GM12878 (cell line): Measurements from ENCODE around the gene RPL34. TPM values are rescaled to one million over a fixed set of nuclear protein-coding genes. Genes with fewer than 3 reads are reported as not detected.

ENCODE experiments used
- ATF2 ChIP-seq: IDR thresholded peaks from 2 replicates; pipeline ENCODE4 v1.6.1; 2012; ENCODE audit warnings: low read length, inconsistent platforms
- BACH1 ChIP-seq: fragments of 450-650 bp; IDR thresholded peaks from 2 replicates; pipeline ENCODE4 v1.6.1; 2017; ENCODE audit warnings: mild to moderate bottlenecking, borderline replicate concordance
- BMI1 ChIP-seq: fragments of 450-650 bp; IDR thresholded peaks from 2 replicates; pipeline ENCODE4 v1.6.1; 2016; ENCODE audit warnings: mild to moderate bottlenecking, moderate library complexity, borderline replicate concordance
- CTCF ChIP-seq, 3 experiments: IDR thresholded peaks in 2 of 3; conservative IDR thresholded peaks in 1 of 3; 2 replicates each; pipeline ENCODE4 v1.5.1; 2011; ENCODE audit warnings: low read depth in 3 of 3, low read length in 3 of 3, mild to moderate bottlenecking in 3 of 3, control low read depth in 2 of 3, moderate library complexity in 2 of 3, inconsistent platforms in 1 of 3, mixed read lengths in 1 of 3; ENCODE audit not compliant: control insufficient read depth in 2 of 3, insufficient read depth in 1 of 3; ENCODE audit errors: extremely low read depth in 1 of 3
- E2F4 ChIP-seq: IDR thresholded peaks from 2 replicates; pipeline ENCODE4 v1.6.1; 2012; ENCODE audit warnings: low read depth, low read length, improper control_type of control experiment
- EZH2 ChIP-seq: IDR thresholded peaks from 2 replicates; pipeline ENCODE4 v1.6.1; 2012; ENCODE audit warnings: low read depth, mild to moderate bottlenecking, control low read depth, inconsistent platforms, low read length, borderline replicate concordance; ENCODE audit not compliant: control insufficient read depth
- GABPA ChIP-seq: IDR thresholded peaks from 2 replicates; pipeline ENCODE4 v1.6.1; 2014; ENCODE audit warnings: antibody characterized with exemption, low read depth, mild to moderate bottlenecking, inconsistent platforms
- IKZF1 ChIP-seq: fragments of 450-650 bp; conservative IDR thresholded peaks from 2 replicates; pipeline ENCODE4 v1.6.1; 2017; ENCODE audit warnings: antibody characterized with exemption, mild to moderate bottlenecking
- MLLT1 ChIP-seq: fragments of 450-650 bp; IDR thresholded peaks from 2 replicates; pipeline ENCODE4 v1.6.1; 2016; ENCODE audit warnings: mild to moderate bottlenecking
- NR2C2 ChIP-seq: IDR thresholded peaks from 2 replicates; pipeline ENCODE4 v1.6.1; 2011; ENCODE audit warnings: borderline replicate concordance, low read depth; ENCODE audit not compliant: control insufficient read depth, insufficient read length
- PRDM15 ChIP-seq: fragments of 450-650 bp; formaldehyde crosslinking; IDR thresholded peaks from 2 replicates; pipeline ENCODE4 v1.4.0; 2020; ENCODE audit warnings: mild to moderate bottlenecking, moderate library complexity
- RELB ChIP-seq: fragments of 450-650 bp; IDR thresholded peaks from 2 replicates; pipeline ENCODE4 v1.6.1; 2017; ENCODE audit warnings: low read depth, mild to moderate bottlenecking, moderate library complexity
- SMARCA5 ChIP-seq: fragments of 450-650 bp; IDR thresholded peaks from 2 replicates; pipeline ENCODE4 v1.6.1; 2017; ENCODE audit warnings: mild to moderate bottlenecking
- ZBED1 ChIP-seq: IDR thresholded peaks from 2 replicates; pipeline ENCODE4 v1.6.1; 2016; ENCODE audit warnings: borderline replicate concordance
- ZNF207 ChIP-seq: fragments of 450-650 bp; IDR thresholded peaks from 2 replicates; pipeline ENCODE4 v1.6.1; 2014; ENCODE audit warnings: antibody characterized with exemption, mild to moderate bottlenecking, borderline replicate concordance
- polyA plus RNA-seq, 11 experiments: library from polyadenylated mRNA; depleted of rRNA in 4 of 11; unstranded in 6 of 11; stranded (reverse) in 5 of 11; fragments of >200 nt; fragmentation: Nextera tagmentation in 4 of 11; fragmentation: Illumina TruSeq in 1 of 11; extraction: Ambion mirVana in 4 of 11; extraction: Trizol in 1 of 11; gene quantifications; 1 replicate in 1 of 11; 2 replicates in 10 of 11; pipeline versions ENCODE4 v1.2.1 to v1.2.3, GENCODE V29; 2011 to 2016; ENCODE audit warnings: inconsistent platforms in 2 of 11, missing spikeins in 2 of 11, low read depth in 1 of 11
- total RNA-seq, 4 experiments: library from RNA; depleted of rRNA in 3 of 4; stranded (reverse); fragments of >200 nt in 3 of 4; fragmentation: Illumina TruSeq in 1 of 4; extraction: Trizol in 1 of 4; gene quantifications; 2 replicates each; pipeline versions ENCODE4 v1.2.1 to v1.2.3, GENCODE V29; 2013 to 2021

RPL34 gene
- total and polyA plus RNA-seq, 10 of the 15 experiments (the other 5 are each of a cell fraction or from before 2014, with no cell fraction given): 1,792 to 6,697 (median 2,464) TPM

GRCh38 chr4:108620101-108620932 lies at the start of gene RPL34 (continued):
- TF ChIP-seq MLLT1 (peak; percentile 75; the same call in 1 of the 2 replicates), NR2C2 (peak; percentile 86), BMI1 (no peak), CTCF (IDR thresholded peaks at IDR 0.05 in 2 of 3, conservative IDR thresholded peaks at IDR 0.05 in 1 of 3; ENCODE audit: control insufficient read depth in 2 of 3, extremely low read depth in 1 of 3, insufficient read depth in 1 of 3, low read depth in 3 of 3, low read length in 3 of 3) (no peak), PRDM15 (CRISPR knock-in tag) (no peak), RELB (peak; percentile 91), SMARCA5 (no peak), GABPA (peak; percentile 98), E2F4 (no peak), EZH2 (no peak), ZNF207 (no peak), ZBED1 (peak; percentile 82; the same call in 1 of the 2 replicates), ATF2 (peak; percentile 70; the same call in 1 of the 2 replicates), IKZF1 (peak; percentile 92), BACH1 (peak; percentile 73; the same call in 1 of the 2 replicates)
